Heart left ventricle (tissue), 13 donors: Measurements from ENCODE around the gene RAF1.

Experiments used
- POLR2A ChIP-seq, 2 donors: fragments of 450-650 bp; IDR thresholded peaks; one replicate each; pipeline ENCODE4 v1.6.1; 2017; ENCODE audit warnings: antibody characterized with exemption in 2 of 2, mild to moderate bottlenecking in 2 of 2, moderate library complexity in 2 of 2
- TF ChIP-seq, protein P1 (sequence below), 12 donors: fragments of 200-600 bp; sonication (generic) in 4 of 12; IDR thresholded peaks; one replicate each; pipeline versions ENCODE4 v1.5.0 to v1.8.0; 2018 to 2022; ENCODE audit warnings: antibody characterized with exemption in 12 of 12, mild to moderate bottlenecking in 5 of 12
- donor health status: ischemic (EF 13 %, LVEDD 7.1; RV severe dilation, severe dysfunction).
- donor health status: DM: no; HTN: yes; CAD: no.
- donor health status: DM: no; HTN: no; CAD: no.
- donor health status: ischemic (EF 25% LVEDD 6.9; RV normal size, moderate dysfunction).
- donor health status: ischemic (EF 25% LVEDD 5.7; RV mildly dilated, moderate dysfunction).
- donor health status: ischemic (EF 35%, LVEDD 5.7; RV mildly dilated, moderate dysfunction).
- donor health status: nonischemic (EF 11% LVEDD 7.7; RV severe dilation, severe dysfunction).
- donor health status: DM: yes; HTN: yes; CAD: no.
- donor health status: PGD.
- donor health status: ischemic (EF 29% LVEDD 5.4; RV normal size, mild dysfunction).
- donor health status: nonischemic (EF 23%, LVEDD 6.1; RV moderate dilation, normal function).

DNA sequence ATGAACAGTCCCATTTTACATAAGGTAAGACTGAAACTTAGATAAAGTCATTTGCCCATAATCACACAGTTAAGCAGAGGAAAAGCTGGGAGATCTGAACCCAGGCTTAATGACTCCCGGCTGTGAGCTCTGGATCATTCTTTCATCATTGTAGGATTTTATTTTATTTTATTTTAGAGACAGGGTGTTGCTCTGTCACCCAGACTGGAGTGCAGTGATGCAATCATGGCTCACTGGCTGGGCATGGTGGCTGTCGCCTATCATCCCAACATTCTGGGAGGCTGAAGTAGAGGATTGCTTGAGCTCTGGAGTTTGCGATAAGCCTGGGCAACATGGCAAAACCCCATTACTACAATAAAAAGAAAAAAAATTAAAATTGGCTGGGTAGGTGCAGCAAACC lies 31.2 kb upstream of the RAF1 start:
- TF ChIP-seq, protein P1, sequence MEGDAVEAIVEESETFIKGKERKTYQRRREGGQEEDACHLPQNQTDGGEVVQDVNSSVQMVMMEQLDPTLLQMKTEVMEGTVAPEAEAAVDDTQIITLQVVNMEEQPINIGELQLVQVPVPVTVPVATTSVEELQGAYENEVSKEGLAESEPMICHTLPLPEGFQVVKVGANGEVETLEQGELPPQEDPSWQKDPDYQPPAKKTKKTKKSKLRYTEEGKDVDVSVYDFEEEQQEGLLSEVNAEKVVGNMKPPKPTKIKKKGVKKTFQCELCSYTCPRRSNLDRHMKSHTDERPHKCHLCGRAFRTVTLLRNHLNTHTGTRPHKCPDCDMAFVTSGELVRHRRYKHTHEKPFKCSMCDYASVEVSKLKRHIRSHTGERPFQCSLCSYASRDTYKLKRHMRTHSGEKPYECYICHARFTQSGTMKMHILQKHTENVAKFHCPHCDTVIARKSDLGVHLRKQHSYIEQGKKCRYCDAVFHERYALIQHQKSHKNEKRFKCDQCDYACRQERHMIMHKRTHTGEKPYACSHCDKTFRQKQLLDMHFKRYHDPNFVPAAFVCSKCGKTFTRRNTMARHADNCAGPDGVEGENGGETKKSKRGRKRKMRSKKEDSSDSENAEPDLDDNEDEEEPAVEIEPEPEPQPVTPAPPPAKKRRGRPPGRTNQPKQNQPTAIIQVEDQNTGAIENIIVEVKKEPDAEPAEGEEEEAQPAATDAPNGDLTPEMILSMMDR (IDR thresholded peaks at IDR 0.05): no peak
- TF ChIP-seq POLR2A (IDR thresholded peaks at IDR 0.05): no peak
